HepG2 (cell line): ENCODE measurements around the gene TMEM217. TPM values are rescaled to one million over a fixed set of nuclear protein-coding genes. Genes with fewer than 3 reads are reported as not detected.

ENCODE experiments used
- BCL6 ChIP-seq: IDR thresholded peaks from 2 replicates; pipeline ENCODE4 v1.6.1; 2016; ENCODE audit warnings: missing genetic modification reagents, missing compliant biosample characterization
- HDAC2 ChIP-seq: sonication (generic); formaldehyde crosslinking; IDR thresholded peaks from 2 replicates; pipeline ENCODE4 v1.4.0; 2020; ENCODE audit warnings: missing genetic modification reagents
- HINFP ChIP-seq: sonication (generic); formaldehyde crosslinking; IDR thresholded peaks from 2 replicates; pipeline ENCODE4 v1.4.0; 2020; ENCODE audit warnings: low read depth, mild to moderate bottlenecking, missing genetic modification reagents
- KLF12 ChIP-seq: sonication (generic); formaldehyde crosslinking; IDR thresholded peaks from 2 replicates; pipeline ENCODE4 v1.4.0; 2020; ENCODE audit warnings: missing genetic modification reagents, borderline replicate concordance
- MXD3 ChIP-seq: IDR thresholded peaks from 2 replicates; pipeline ENCODE4 v1.6.1; 2016; ENCODE audit warnings: mild to moderate bottlenecking, missing biosample characterization, missing genetic modification reagents
- MYC ChIP-seq: sonication (generic); formaldehyde crosslinking; IDR thresholded peaks from 2 replicates; pipeline ENCODE4 v1.9.0; 2021; ENCODE audit warnings: missing genetic modification reagents, borderline replicate concordance
- NFAT5 ChIP-seq: sonication (generic); formaldehyde crosslinking; IDR thresholded peaks from 2 replicates; pipeline ENCODE4 v1.4.0; 2020; ENCODE audit warnings: missing genetic modification reagents
- NR2F6 ChIP-seq, 2 experiments: IDR thresholded peaks; 2 replicates each; pipeline ENCODE4 v1.6.1; 2016; ENCODE audit warnings: antibody characterized with exemption in 1 of 2, mild to moderate bottlenecking in 1 of 2
- PPARG ChIP-seq: conservative IDR thresholded peaks from 2 replicates; pipeline ENCODE4 v1.6.1; 2016; ENCODE audit warnings: missing biosample characterization, missing genetic modification reagents
- SKI ChIP-seq: fragments of 450-650 bp; IDR thresholded peaks from one replicate; pipeline ENCODE4 v1.6.1; 2018; ENCODE audit warnings: mild to moderate bottlenecking; ENCODE audit not compliant: partially characterized antibody
- SP4 ChIP-seq: sonication (generic); formaldehyde crosslinking; IDR thresholded peaks from 2 replicates; pipeline ENCODE4 v1.8.1; 2023; ENCODE audit warnings: mild to moderate bottlenecking, missing genetic modification reagents
- SRF ChIP-seq: IDR thresholded peaks from 2 replicates; pipeline ENCODE4 v1.6.1; 2011; ENCODE audit warnings: mild to moderate bottlenecking, low read depth, low read length, moderate library complexity
- TBP ChIP-seq: sonication (generic); formaldehyde crosslinking; IDR thresholded peaks from 2 replicates; pipeline ENCODE4 v1.5.0; 2020; ENCODE audit warnings: missing genetic modification reagents
- ZBTB44 ChIP-seq: sonication (generic); formaldehyde crosslinking; IDR thresholded peaks from 2 replicates; pipeline ENCODE4 v1.4.0; 2020; ENCODE audit warnings: missing genetic modification reagents
- ZNF354B ChIP-seq: sonication (generic); formaldehyde crosslinking; IDR thresholded peaks from 2 replicates; pipeline ENCODE4 v1.8.0; 2022; ENCODE audit warnings: mild to moderate bottlenecking, missing genetic modification reagents
- ZNF770 ChIP-seq: sonication (generic); formaldehyde crosslinking; IDR thresholded peaks from 2 replicates; pipeline ENCODE4 v1.5.0; 2020; ENCODE audit warnings: mild to moderate bottlenecking, missing genetic modification reagents
- polyA plus RNA-seq, 8 experiments: library from polyadenylated mRNA; depleted of rRNA in 3 of 8; stranded (reverse) in 7 of 8; unstranded in 1 of 8; fragments of >200 nt; fragmentation: Illumina TruSeq in 4 of 8; extraction: Trizol in 4 of 8; gene quantifications; 2 replicates each; pipeline versions ENCODE4 v1.2.1 to v1.2.3, GENCODE V29; 2011 to 2016; ENCODE audit warnings: low read depth in 4 of 8, missing spikeins in 1 of 8, mixed read lengths in 1 of 8; ENCODE audit not compliant: insufficient read depth in 1 of 8
- total RNA-seq, 5 experiments: library from RNA; depleted of rRNA; stranded (reverse); fragments of >200 nt; fragmentation: Illumina TruSeq; extraction: Trizol; gene quantifications; 2 replicates each; pipeline ENCODE4 v1.2.3, GENCODE V29; 2016; ENCODE audit warnings: low read depth in 1 of 5

TMEM217 gene
- total and polyA plus RNA-seq, 2 of the 13 experiments (the other 11 are each of a cell fraction or from before 2014, with no cell fraction given) = 2.3 to 3.4 TPM

GRCh38 chr6:37207903-37208456 lies 50.0 kb downstream of the TMEM217 start (continued):
- TF ChIP-seq HINFP (CRISPR knock-in tag) (no peak), PPARG (CRISPR knock-in tag) (0 out of 2 replicates have a peak, but pooled peaks have one; percentile 44), MXD3 (CRISPR knock-in tag) (no peak), SRF (no peak), ZNF354B (CRISPR knock-in tag) (no peak), ZNF770 (CRISPR knock-in tag) (no peak), HDAC2 (peak; percentile 31; the same call in 1 of the 2 replicates), NFAT5 (CRISPR knock-in tag) (no peak), SKI (no peak), KLF12 (no peak), BCL6 (no peak), MYC (CRISPR knock-in tag) (peak; percentile 35; the same call in 1 of the 2 replicates), SP4 (CRISPR knock-in tag) (0 out of 2 replicates have a peak, but pooled peaks have one; percentile 4), NR2F6 (IDR thresholded peaks at IDR 0.05) (no peak), NR2F6 (CRISPR knock-in tag; IDR thresholded peaks at IDR 0.05) (peak; percentile 45), TBP (CRISPR knock-in tag) (no peak), ZBTB44 (CRISPR knock-in tag) (no peak)
